ENCODE results near the gene R3HCC1L.

R3HCC1L gene

DNA sequence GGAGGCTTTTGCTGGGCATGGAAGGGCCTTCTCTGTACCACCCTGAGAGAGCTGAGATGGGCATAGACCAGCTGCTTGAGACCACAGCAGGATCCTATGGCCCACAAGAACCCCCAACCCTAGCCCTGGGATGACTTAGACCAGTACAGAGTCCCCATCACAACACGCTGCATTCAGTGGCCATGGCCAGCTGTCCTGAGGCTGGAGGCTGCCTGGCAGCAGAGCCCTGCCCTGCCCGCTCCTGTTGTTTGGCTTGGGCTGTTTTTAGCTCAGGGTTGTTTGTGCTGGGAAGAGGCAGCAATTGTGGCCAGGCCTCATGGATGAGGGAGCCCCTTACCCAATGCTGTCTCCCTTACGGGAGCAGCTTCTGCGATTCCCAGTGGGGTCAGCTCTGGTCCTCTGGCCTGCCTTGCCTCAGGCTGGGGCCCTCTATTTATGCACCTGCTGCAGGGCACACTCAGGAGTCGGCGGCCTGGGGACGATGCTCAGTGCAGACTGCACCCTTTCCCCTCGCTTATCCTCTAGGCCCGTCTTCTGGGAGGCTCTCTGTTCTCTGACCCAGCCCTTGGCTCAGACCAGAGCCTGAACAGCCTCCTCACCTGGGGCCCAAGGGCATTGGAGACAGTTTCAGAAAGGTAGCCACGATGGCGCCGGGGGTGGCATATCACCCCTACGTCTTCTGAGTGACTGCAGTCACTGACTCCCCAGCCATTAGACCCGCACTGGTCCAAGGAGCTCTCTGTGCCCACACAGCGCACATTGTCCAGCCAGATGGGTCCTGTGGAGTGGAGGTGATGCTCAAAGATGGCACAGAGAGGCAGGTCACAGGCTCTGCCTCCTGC, 127.2 kb downstream of the R3HCC1L start:
- DNase-seq (ENCODE audit: low read depth): no peak
- H3K4me3 ChIP-seq (ENCODE audit: control insufficient read depth, low read depth, low read length): no peak overlapping the region
- TF ChIP-seq, protein P1, sequence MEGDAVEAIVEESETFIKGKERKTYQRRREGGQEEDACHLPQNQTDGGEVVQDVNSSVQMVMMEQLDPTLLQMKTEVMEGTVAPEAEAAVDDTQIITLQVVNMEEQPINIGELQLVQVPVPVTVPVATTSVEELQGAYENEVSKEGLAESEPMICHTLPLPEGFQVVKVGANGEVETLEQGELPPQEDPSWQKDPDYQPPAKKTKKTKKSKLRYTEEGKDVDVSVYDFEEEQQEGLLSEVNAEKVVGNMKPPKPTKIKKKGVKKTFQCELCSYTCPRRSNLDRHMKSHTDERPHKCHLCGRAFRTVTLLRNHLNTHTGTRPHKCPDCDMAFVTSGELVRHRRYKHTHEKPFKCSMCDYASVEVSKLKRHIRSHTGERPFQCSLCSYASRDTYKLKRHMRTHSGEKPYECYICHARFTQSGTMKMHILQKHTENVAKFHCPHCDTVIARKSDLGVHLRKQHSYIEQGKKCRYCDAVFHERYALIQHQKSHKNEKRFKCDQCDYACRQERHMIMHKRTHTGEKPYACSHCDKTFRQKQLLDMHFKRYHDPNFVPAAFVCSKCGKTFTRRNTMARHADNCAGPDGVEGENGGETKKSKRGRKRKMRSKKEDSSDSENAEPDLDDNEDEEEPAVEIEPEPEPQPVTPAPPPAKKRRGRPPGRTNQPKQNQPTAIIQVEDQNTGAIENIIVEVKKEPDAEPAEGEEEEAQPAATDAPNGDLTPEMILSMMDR (conservative IDR thresholded peaks at IDR 0.05; ENCODE audit: control insufficient read depth, insufficient read depth, low read depth, low read length): no peak

DNA sequence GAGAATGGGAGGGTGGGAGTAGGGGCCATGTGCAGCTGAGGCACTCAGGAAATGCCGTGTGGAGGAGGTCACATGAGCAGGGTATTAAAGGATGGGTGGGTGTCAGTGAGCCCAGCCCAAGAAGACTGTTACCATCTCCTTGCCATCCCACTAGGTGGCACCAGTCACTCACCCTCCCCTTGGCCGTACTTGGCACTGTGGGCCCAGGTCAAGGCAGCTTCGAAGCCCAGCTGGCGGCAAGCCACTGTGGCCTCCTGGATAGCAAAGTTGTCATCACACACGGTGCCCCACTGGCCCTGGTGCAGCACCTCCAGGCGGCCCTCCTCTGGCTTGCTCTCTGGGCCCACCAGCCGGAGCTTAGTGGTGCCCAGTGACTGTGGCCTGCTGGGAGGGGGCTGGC, 128.1 kb downstream of the R3HCC1L start:
- TF ChIP-seq, protein P1 (conservative IDR thresholded peaks at IDR 0.05; ENCODE audit: control insufficient read depth, insufficient read depth, low read depth, low read length): peak; percentile 42
- peak; percentile 55 for DNase-seq (ENCODE audit: low read depth)
- no peak overlapping the region for H3K4me3 ChIP-seq (ENCODE audit: control insufficient read depth, low read depth, low read length)

DNA sequence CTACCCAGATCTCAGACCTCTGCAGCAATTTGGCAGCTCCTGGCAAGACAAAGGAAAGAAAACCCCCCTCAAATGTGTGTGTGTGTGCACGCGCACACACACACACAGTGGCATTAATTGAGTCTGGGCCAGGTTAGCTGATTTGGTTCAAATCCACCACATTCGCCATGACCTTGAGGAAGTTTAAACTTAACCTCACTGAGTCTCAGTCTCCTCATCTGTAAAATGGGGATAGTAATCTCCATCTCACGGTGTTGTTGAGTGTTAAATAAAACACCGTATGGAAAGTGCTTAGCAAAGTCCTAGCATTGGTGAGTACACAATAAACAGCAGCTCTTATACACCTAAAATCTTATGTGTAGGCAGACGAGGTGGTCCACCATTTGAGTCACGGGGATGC, 128.6 kb downstream of the R3HCC1L start:
- no peak for DNase-seq (ENCODE audit: low read depth)
- TF ChIP-seq, protein P1 (conservative IDR thresholded peaks at IDR 0.05; ENCODE audit: control insufficient read depth, insufficient read depth, low read depth, low read length): no peak
- H3K4me3 ChIP-seq (ENCODE audit: control insufficient read depth, low read depth, low read length): no peak overlapping the region

DNA sequence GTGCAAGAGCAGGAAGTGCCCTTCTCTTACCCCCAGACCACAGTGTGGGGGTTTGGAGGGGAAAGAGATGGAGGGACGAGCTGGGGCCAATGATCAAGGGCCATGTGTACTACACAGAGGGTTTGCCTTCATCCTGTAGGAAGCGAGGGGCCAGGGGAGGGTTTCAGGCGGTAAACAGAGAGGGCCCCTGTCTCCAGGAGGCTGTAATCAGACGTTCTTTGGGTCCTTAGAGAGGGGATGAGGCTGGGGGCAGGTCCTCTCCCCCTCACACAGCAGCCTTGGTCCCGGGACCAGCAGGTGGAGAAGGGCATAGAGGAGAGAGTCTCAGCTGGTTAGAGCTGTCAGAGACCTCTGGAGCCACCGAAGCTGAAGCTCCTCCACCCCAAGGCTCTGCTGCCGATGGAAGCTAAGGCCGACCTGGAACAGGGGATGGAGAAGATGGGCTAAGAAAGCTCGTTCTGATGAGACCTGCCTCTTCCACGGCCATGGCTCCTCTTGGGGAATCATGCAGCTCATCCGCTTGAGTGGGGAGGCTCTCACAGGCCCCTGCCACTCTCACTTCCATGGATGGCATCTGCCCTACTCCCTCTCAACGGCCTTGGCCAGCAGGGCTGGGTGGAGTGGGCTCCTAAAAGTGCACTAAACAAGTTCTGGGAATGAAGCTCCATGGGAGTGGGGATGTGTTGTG, 130.1 kb downstream of the R3HCC1L start:
- H3K4me3 ChIP-seq (ENCODE audit: control insufficient read depth, low read depth, low read length): no peak overlapping the region
- DNase-seq (ENCODE audit: low read depth): no peak
- TF ChIP-seq, protein P1 (conservative IDR thresholded peaks at IDR 0.05; ENCODE audit: control insufficient read depth, insufficient read depth, low read depth, low read length): no peak

DNA sequence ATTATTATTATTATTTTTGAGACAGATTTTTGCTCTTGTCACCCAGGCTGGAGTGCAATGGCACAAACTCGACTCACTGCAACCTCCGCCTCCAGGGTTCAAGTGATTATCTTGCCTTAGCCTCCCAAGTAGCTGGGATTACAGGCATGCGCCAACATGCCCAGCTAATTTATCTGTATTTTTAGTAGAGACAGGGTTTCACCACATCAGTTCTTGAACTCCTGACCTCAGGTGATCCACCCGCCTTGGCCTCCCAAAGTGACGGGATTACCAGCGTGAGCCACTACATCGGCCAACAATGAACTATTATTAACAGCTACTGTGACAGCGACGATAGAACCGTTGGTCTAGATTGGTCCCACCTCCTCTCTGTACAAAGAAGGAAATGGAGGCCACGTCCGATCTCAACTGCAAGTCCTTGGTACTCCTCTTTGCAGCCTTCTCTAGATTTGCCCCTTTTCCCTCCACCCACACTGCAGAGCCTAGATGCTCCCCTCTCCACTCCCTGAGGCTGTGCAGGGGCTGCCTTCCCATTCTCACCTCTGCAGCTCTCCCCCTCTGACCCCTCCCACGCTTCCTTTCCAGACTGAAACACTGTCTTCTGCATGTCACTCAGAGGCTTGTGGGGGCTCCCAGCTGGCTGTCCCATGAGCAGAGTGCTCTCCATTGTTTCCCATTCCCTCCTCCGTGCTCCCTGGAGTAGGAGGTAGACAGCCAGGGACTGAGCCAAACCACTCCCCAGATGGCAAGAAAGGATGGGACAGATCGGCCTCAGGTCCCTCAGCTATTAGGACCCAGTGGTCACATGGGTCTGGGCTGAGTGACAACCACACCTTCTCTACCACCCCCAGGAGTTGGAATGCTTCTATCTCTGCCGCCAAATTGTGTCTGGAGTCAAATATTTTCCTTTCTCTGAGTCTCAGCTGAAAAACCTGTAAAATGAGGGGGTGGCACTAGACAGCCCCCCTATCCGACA, 131.2 kb downstream of the R3HCC1L start:
- TF ChIP-seq, protein P1 (conservative IDR thresholded peaks at IDR 0.05; ENCODE audit: control insufficient read depth, insufficient read depth, low read depth, low read length): no peak
- no peak for DNase-seq (ENCODE audit: low read depth)
- no peak overlapping the region for H3K4me3 ChIP-seq (ENCODE audit: control insufficient read depth, low read depth, low read length)

DNA sequence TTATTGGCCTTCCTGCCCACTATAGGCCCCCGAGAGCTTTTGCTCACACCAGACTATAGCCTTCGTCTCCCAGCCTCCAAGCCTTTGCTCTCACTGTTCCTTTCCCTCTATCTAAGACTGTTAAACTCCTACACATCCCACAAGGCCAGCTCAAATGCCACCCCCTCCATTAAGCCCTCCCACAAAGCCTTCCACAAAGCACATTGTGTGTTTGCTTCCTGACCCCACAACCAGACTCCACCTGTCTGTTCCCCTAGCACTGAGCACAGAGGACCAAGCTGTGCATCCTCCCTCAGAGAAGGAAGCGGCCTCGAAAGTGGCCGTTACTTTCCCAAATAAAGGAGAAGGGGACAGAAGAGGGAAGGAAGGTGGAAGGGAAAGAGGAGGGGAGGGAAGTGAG, 132.2 kb downstream of the R3HCC1L start:
- no peak overlapping the region for H3K4me3 ChIP-seq (ENCODE audit: control insufficient read depth, low read depth, low read length)
- TF ChIP-seq, protein P1 (conservative IDR thresholded peaks at IDR 0.05; ENCODE audit: control insufficient read depth, insufficient read depth, low read depth, low read length): no peak
- DNase-seq (ENCODE audit: low read depth): no peak

All from fibroblast of mammary gland (primary cell).